Endothelial cell of umbilical vein (primary cell): ENCODE measurements around the gene SENP6. TPM values are rescaled to one million over a fixed set of nuclear protein-coding genes. Genes with fewer than 3 reads are reported as not detected.

Source experiments
- BruUV-seq: library from RNA; stranded (reverse); fragments of 400-500 nt; replicated peaks from 2 replicates; lab custom pipeline; 2021; lab: Mats Ljungman, UMichigan
- CTCF ChIA-PET: fragments of 300-600, 350-600 bp; sonication (Branson Sonifier 250); formaldehyde crosslinking; loops from one replicate; lab custom pipeline; 2021; ENCODE audit warnings: antibody characterized with exemption, inconsistent platforms; lab: Charles Lee
- POLR2A ChIA-PET: fragments of 300-600, 350-600 bp; sonication (Branson Sonifier 250); formaldehyde crosslinking; loops from one replicate; lab custom pipeline; 2021; ENCODE audit warnings: antibody characterized with exemption, inconsistent platforms; lab: Charles Lee
- DNase-seq: peaks from one replicate; pipeline ENCODE4 v3.0.0-alpha.2; 2011; ENCODE audit warnings: low read depth, low spot score
- FAIRE-seq: peaks from 2 replicates; lab custom pipeline; 2011; peaks lifted over from hg19 to GRCh38; lab: Jason Lieb, UNC
- H2AFZ ChIP-seq: 2 replicates; pipeline ENCODE4 v1.6.0; 2012; ENCODE audit warnings: low read depth, low read length, control low read depth, inconsistent platforms
- H3K27ac ChIP-seq: 2 replicates; pipeline ENCODE4 v1.5.1; 2011; ENCODE audit warnings: low read depth, mild to moderate bottlenecking, control low read depth, low read length, moderate library complexity; ENCODE audit not compliant: insufficient read depth
- H3K27me3 ChIP-seq, 2 experiments: 2 replicates each; pipeline versions ENCODE4 v1.6.0 to v1.6.1; 2011; ENCODE audit warnings: low read length in 2 of 2, mixed read lengths in 1 of 2; ENCODE audit not compliant: control insufficient read depth in 2 of 2, insufficient read depth in 2 of 2
- H3K36me3 ChIP-seq, 2 experiments: 2 replicates in 1 of 2; 3 replicates in 1 of 2; pipeline ENCODE4 v1.5.1; 2011; ENCODE audit warnings: low read length in 2 of 2, mild to moderate bottlenecking in 1 of 2, moderate library complexity in 1 of 2; ENCODE audit not compliant: control insufficient read depth in 2 of 2, insufficient read depth in 2 of 2; ENCODE audit errors: extremely low read depth in 1 of 2
- H3K4me1 ChIP-seq: 3 replicates; pipeline ENCODE4 v1.5.1; 2011; ENCODE audit warnings: mild to moderate bottlenecking, low read length; ENCODE audit not compliant: control insufficient read depth, insufficient read depth; ENCODE audit errors: extremely low read depth
- H3K4me2 ChIP-seq: 2 replicates; pipeline ENCODE4 v1.6.1; 2011; ENCODE audit warnings: low read length, control low read depth, mixed read lengths; ENCODE audit not compliant: insufficient read depth
- H3K4me3 ChIP-seq, 3 experiments: fragments of 200-600 bp in 1 of 3; sonication (generic), shearing (Covaris generic) in 1 of 3; replicated peaks in 1 of 3; 2 replicates each; pipeline ENCODE4 v1.5.1; 2011 to 2016; ENCODE audit warnings: control low read depth in 3 of 3, low read length in 3 of 3, mild to moderate bottlenecking in 2 of 3, inconsistent platforms in 1 of 3, low read depth in 1 of 3, moderate library complexity in 1 of 3; ENCODE audit not compliant: insufficient read depth in 1 of 3
- H3K79me2 ChIP-seq: 2 replicates; pipeline ENCODE4 v1.6.0; 2012; ENCODE audit warnings: low read length, inconsistent platforms; ENCODE audit not compliant: control insufficient read depth, insufficient read depth
- H3K9ac ChIP-seq: replicated peaks from 2 replicates; pipeline ENCODE3; 2011; ENCODE audit warnings: low read length, control low read depth; ENCODE audit not compliant: insufficient read depth; ENCODE audit errors: extremely low read depth
- H3K9me1 ChIP-seq: replicated peaks from 3 replicates; pipeline ENCODE4 v1.6.0; 2011; ENCODE audit warnings: mild to moderate bottlenecking, low read length; ENCODE audit not compliant: control insufficient read depth, insufficient read depth; ENCODE audit errors: extremely low read depth
- H3K9me3 ChIP-seq: replicated peaks from 2 replicates; pipeline ENCODE4 v1.5.1; 2012; ENCODE audit warnings: low read length, inconsistent platforms; ENCODE audit not compliant: control insufficient read depth, insufficient read depth
- H4K20me1 ChIP-seq: replicated peaks from 2 replicates; pipeline ENCODE3; 2011; ENCODE audit warnings: mild to moderate bottlenecking, low read length; ENCODE audit not compliant: control insufficient read depth, insufficient read depth; ENCODE audit errors: extremely low read depth
- EZH2 ChIP-seq: IDR thresholded peaks from 2 replicates; pipeline ENCODE4 v1.6.1; 2012; ENCODE audit warnings: borderline replicate concordance, low read depth, mild to moderate bottlenecking, moderate library complexity, low read length, inconsistent platforms; ENCODE audit not compliant: severe bottlenecking
- FOS ChIP-seq: IDR thresholded peaks from 2 replicates; pipeline ENCODE4 v1.6.1; 2011; ENCODE audit warnings: mild to moderate bottlenecking, low read length, moderate library complexity, borderline replicate concordance; ENCODE audit not compliant: insufficient read depth
- GATA2 ChIP-seq: IDR thresholded peaks from 2 replicates; pipeline ENCODE4 v1.7.0; 2011; ENCODE audit warnings: low read depth, mild to moderate bottlenecking, moderate library complexity, mixed read lengths, low read length; ENCODE audit not compliant: insufficient read length, insufficient read depth
- JUN ChIP-seq: IDR thresholded peaks from 2 replicates; pipeline ENCODE4 v1.6.1; 2011; ENCODE audit warnings: borderline replicate concordance, low read depth; ENCODE audit not compliant: insufficient read length, insufficient read depth
- MYC ChIP-seq: IDR thresholded peaks from one replicate; pipeline ENCODE4 v1.6.1; 2011; ENCODE audit warnings: mild to moderate bottlenecking, low read depth, low read length
- POLR2A ChIP-seq: IDR thresholded peaks from 2 replicates; pipeline ENCODE4 v1.6.1; 2012; ENCODE audit warnings: low read depth, mild to moderate bottlenecking, control low read depth, low read length
- POLR2AphosphoS5 ChIP-seq: IDR thresholded peaks from 2 replicates; pipeline ENCODE4 v1.6.1; 2012; ENCODE audit warnings: low read depth, mild to moderate bottlenecking, control low read depth, low read length, moderate library complexity; ENCODE audit not compliant: insufficient read depth
- dilution Hi-C: fragments of 300-500 bp; cut with MboI; formaldehyde crosslinking; loops from one replicate; pipeline ENCODE4 v1.15.0; 2019; ENCODE audit warnings: low sequenced_read_pairs; ENCODE audit not compliant: extremely low pct_ligation_motif_present
- intact Hi-C: fragments of 100-400 bp; cut with micrococcal nuclease; formaldehyde crosslinking; loops from one replicate; pipeline ENCODE4 v1.10.0; 2022
- polyA plus RNA-seq, 4 experiments: library from polyadenylated mRNA; depleted of rRNA in 3 of 4; stranded (reverse) in 3 of 4; unstranded in 1 of 4; fragments of >200 nt; gene quantifications; 2 replicates each; pipeline versions ENCODE4 v1.2.1 to v1.2.3, GENCODE V29; 2011 to 2012; ENCODE audit warnings: missing spikeins in 1 of 4
- total RNA-seq: library from RNA; stranded (reverse); gene quantifications from 2 replicates; pipeline ENCODE4 v1.2.3, GENCODE V29; 2021
- TF ChIP-seq, protein P1 (sequence below), 2 donors: IDR thresholded peaks; 1 replicate in 1 of 2; 2 replicates in 1 of 2; pipeline ENCODE4 v1.5.1; 2011; ENCODE audit warnings: low read length in 2 of 2, mild to moderate bottlenecking in 2 of 2, moderate library complexity in 2 of 2, control low read depth in 1 of 2, inconsistent platforms in 1 of 2, low read depth in 1 of 2; ENCODE audit not compliant: insufficient read depth in 1 of 2; ENCODE audit errors: extremely low read depth in 1 of 2

Gene SENP6
- total and polyA plus RNA-seq, 2 donors (not counting 3 experiments of a cell fraction or from before 2014, with no cell fraction given), result 11.5 to 99.1 TPM

DNA sequence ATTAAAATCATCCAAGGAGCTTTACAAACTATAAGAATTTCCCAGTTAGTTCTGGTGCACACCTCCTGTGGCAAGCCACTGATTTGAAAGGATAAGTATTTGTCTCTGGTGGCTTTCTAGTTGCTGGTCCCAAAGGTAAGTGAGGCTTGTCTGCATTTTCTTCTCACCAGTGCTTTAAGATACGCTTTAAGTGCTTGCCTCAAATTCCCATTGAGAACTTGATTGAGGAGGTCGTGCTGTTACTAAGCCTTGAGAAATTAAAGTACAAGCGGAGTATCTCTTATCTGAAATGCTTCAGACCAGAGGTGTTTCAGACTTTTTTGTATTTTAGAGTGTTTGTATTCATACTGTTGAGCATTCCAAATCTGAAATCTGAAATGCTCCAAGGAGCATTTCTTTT lies 117.5 kb downstream of the SENP6 start:
- H3K9ac ChIP-seq, result no peak overlapping the region
- peaks cover 11% of the 10 kb centered on the region for H3K4me1 ChIP-seq
- H3K36me3 ChIP-seq, result peaks cover 4 to 7% of the 10 kb centered on the region in 2 experiments
- no peaks in the 10 kb centered on the region for H4K20me1 ChIP-seq
- no peak overlapping the region for H3K4me2 ChIP-seq
- H3K79me2 ChIP-seq, result no peaks in the 10 kb centered on the region
- no peak overlapping the region for H3K27ac ChIP-seq
- no peaks in the 10 kb centered on the region for H3K27me3 ChIP-seq
- no peak overlapping the region for H3K4me3 ChIP-seq
- TF ChIP-seq FOS (no peak), EZH2 (no peak), POLR2AphosphoS5 (no peak), JUN (no peak), MYC (no peak), POLR2A (no peak)
- CTCF ChIA-PET, result no interaction called here
- dilution Hi-C loops, result no loop called here
- FAIRE-seq, result no peak
- no peaks in the 10 kb centered on the region for H3K9me1 ChIP-seq
- no peaks in the 10 kb centered on the region for H3K9me3 ChIP-seq
- DNase-seq, result no peak
- POLR2A ChIA-PET, result interaction anchor here (0.6 kb wide), 1 partner anchor 124 kb away, joined by 3 read pairs; no protein-coding TSS in a partner anchor
- BruUV-seq, result no TSS peak
- intact Hi-C loops, result loop anchor here (2.0 kb wide), 1 partner anchor 30 kb away; the partner anchor contains the start of gene MYO6
- H2AFZ ChIP-seq, result no peak overlapping the region

DNA sequence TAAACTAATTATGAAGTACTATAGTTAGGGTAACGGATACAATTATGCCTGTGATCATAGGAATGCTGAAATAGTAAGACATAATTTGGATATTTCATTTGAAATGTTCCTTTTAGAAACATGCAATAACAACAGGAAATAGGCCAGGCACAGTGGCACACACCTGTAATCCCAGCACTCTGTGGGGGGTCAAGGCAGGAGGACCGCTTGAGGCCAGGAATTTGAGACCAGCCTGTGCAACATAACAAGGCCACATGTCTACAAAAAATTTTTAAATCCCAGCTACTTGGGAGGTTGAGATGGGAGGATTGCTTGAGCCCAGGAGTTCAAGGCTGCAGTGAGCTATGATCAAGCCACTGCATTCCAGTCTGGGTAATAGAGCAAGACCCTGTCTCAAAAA lies 121.7 kb downstream of the SENP6 start:
- Histone ChIP-seq H3K9ac (no peak overlapping the region), H3K4me2 (no peak overlapping the region), H3K36me3 (no peaks in the 10 kb centered on the region), H2AFZ (no peak overlapping the region), H3K4me1 (peaks cover 2% of the 10 kb centered on the region), H3K4me3 (no peak overlapping the region), H3K27ac (no peak overlapping the region), H3K9me3 (no peaks in the 10 kb centered on the region), H4K20me1 (no peaks in the 10 kb centered on the region), H3K79me2 (no peaks in the 10 kb centered on the region), H3K9me1 (no peaks in the 10 kb centered on the region), H3K27me3 (no peaks in the 10 kb centered on the region)
- intact Hi-C loops, result no loop called here
- ChIA-PET POLR2A (no interaction called here), CTCF (interaction anchor here (0.7 to 1.3 kb wide), 4 partner anchors 10 to 1234 kb away, joined by 3 to 4 read pairs (median 3); no protein-coding TSS in a partner anchor)
- dilution Hi-C loops, result no loop called here
- no peak for DNase-seq
- FAIRE-seq, result no peak
- no TSS peak for BruUV-seq
- no peak for TF ChIP-seq GATA2
- no peak for TF ChIP-seq FOS
- no peak for TF ChIP-seq JUN
- TF ChIP-seq EZH2, result no peak
- TF ChIP-seq, protein P1, sequence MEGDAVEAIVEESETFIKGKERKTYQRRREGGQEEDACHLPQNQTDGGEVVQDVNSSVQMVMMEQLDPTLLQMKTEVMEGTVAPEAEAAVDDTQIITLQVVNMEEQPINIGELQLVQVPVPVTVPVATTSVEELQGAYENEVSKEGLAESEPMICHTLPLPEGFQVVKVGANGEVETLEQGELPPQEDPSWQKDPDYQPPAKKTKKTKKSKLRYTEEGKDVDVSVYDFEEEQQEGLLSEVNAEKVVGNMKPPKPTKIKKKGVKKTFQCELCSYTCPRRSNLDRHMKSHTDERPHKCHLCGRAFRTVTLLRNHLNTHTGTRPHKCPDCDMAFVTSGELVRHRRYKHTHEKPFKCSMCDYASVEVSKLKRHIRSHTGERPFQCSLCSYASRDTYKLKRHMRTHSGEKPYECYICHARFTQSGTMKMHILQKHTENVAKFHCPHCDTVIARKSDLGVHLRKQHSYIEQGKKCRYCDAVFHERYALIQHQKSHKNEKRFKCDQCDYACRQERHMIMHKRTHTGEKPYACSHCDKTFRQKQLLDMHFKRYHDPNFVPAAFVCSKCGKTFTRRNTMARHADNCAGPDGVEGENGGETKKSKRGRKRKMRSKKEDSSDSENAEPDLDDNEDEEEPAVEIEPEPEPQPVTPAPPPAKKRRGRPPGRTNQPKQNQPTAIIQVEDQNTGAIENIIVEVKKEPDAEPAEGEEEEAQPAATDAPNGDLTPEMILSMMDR (IDR thresholded peaks at IDR 0.05; ENCODE audit: extremely low read depth in 1 of 2, insufficient read depth in 1 of 2, low read depth in 1 of 2, low read length in 2 of 2), result no peak
